Measurements from ENCODE around the gene ARRDC2.

- TF ChIP-seq EZH2 (IDR thresholded peaks at IDR 0.05; ENCODE audit: borderline replicate concordance) (no peak), CTCF (IDR thresholded peaks at IDR 0.05; ENCODE audit: poor library complexity) (peak; percentile 38)
These were observed 55.5 kb downstream of the ARRDC2 start for GRCh38 chr19:18063463-18063862.
